Gastroesophageal sphincter (tissue), 3 donors: ENCODE results near the gene PLIN4.

Experiments
- CTCF ChIP-seq, 4 experiments: fragments of 200-600 bp in 2 of 4; fragments of 450-650 bp in 2 of 4; sonication (generic) in 1 of 4; IDR thresholded peaks; one replicate each; pipeline ENCODE4 v1.5.1; 2017 to 2019; ENCODE audit warnings: antibody characterized with exemption in 4 of 4, mild to moderate bottlenecking in 2 of 4, moderate library complexity in 2 of 4
- EP300 ChIP-seq: sonication (generic); formaldehyde crosslinking; IDR thresholded peaks from one replicate; pipeline ENCODE4 v1.6.1; 2017; ENCODE audit warnings: antibody characterized with exemption, mild to moderate bottlenecking
- POLR2A ChIP-seq, 2 donors: fragments of 450-650 bp; IDR thresholded peaks; one replicate each; pipeline ENCODE4 v1.6.1; 2017; ENCODE audit warnings: antibody characterized with exemption in 2 of 2, mild to moderate bottlenecking in 2 of 2, moderate library complexity in 1 of 2
- POLR2AphosphoS5 ChIP-seq: sonication (generic); formaldehyde crosslinking; IDR thresholded peaks from one replicate; pipeline ENCODE4 v1.6.1; 2017; ENCODE audit warnings: antibody characterized with exemption

GRCh38 chr19:4553775-4554174, 35.5 kb upstream of the PLIN4 start:
- TF ChIP-seq CTCF (IDR thresholded peaks at IDR 0.05): no peak
- no peak for TF ChIP-seq POLR2AphosphoS5
- TF ChIP-seq POLR2A (IDR thresholded peaks at IDR 0.05): no peak
- TF ChIP-seq EP300: no peak
